HFFc6 (cell line): ENCODE results near the gene LARP1. TPM values are rescaled to one million over a fixed set of nuclear protein-coding genes. Genes with fewer than 3 reads are reported as not detected.

ENCODE experiments used
- DNase-seq: peaks from one replicate; pipeline ENCODE4 v3.0.0-alpha.2; 2018
- H3K27ac Mint-ChIP-seq: 2 replicates; pipeline ENCODE4 v1.8.0; 2020; ENCODE audit warnings: mild to moderate bottlenecking, mixed read lengths
- H3K27me3 Mint-ChIP-seq: 2 replicates; pipeline ENCODE4 v1.8.0; 2021; ENCODE audit warnings: mild to moderate bottlenecking, moderate library complexity, mixed read lengths; ENCODE audit not compliant: insufficient read depth
- H3K36me3 Mint-ChIP-seq: 2 replicates; pipeline ENCODE4 v1.8.0; 2021; ENCODE audit warnings: low read depth, mixed read lengths
- H3K4me1 Mint-ChIP-seq: 2 replicates; pipeline ENCODE4 v1.8.0; 2020; ENCODE audit warnings: low read depth, mixed read lengths
- H3K4me3 Mint-ChIP-seq: 2 replicates; pipeline ENCODE4 v1.8.0; 2020; ENCODE audit warnings: mild to moderate bottlenecking, moderate library complexity, mixed read lengths
- H3K9me3 Mint-ChIP-seq: 2 replicates; pipeline ENCODE4 v1.8.0; 2020; ENCODE audit warnings: mild to moderate bottlenecking, mixed read lengths
- CTCF ChIP-seq: fragments of 200-600 bp; sonication (generic); IDR thresholded peaks from 2 replicates; pipeline ENCODE4 v1.5.0; 2021; ENCODE audit warnings: antibody characterized with exemption, mild to moderate bottlenecking
- total RNA-seq, 6 experiments: library from RNA; stranded (reverse); fragmentation: NEBNext Ultra II Directional; extraction: Animal tissue kit (Norgen Biotek cat#: 25700); gene quantifications; 2 replicates in 1 of 6; 3 replicates in 5 of 6; pipeline ENCODE4 v1.2.3, GENCODE V29; 2021

LARP1 gene
- total RNA-seq, 6 experiments from 2014 or later, result 204 to 228 (median 208) TPM

GRCh38 chr5:154858297-154858971 is 103.3 kb downstream of the LARP1 start, which contains the start of gene CNOT8:
Gene CNOT8, plus strand, starts transcription at chr5:154858627. Its CDS starts 4,652 bp downstream, at chr5:154863279.
- peak within 1 kb of the TSS; percentile 100 for H3K27ac Mint-ChIP-seq
- peaks cover 43% of the 10 kb centered on the region for H3K4me1 Mint-ChIP-seq
- TF ChIP-seq CTCF, result no peak
- peak; percentile 95 for DNase-seq
- H3K36me3 Mint-ChIP-seq, result 0 out of 2 replicates have a peak, but pooled peaks cover 5% of the 10 kb centered on the region
- no peaks in the 10 kb centered on the region for H3K9me3 Mint-ChIP-seq
- H3K4me3 Mint-ChIP-seq, result peak within 1 kb of the TSS; percentile 94
- peaks cover 4% of the 10 kb centered on the region; the same call in 1 of the 2 replicates for H3K27me3 Mint-ChIP-seq

GRCh38 chr5:154858972-154859871 is 104.0 kb downstream of the LARP1 start:
- H3K9me3 Mint-ChIP-seq, result no peaks in the 10 kb centered on the region
- peak overlapping the region; percentile 94 for H3K4me3 Mint-ChIP-seq

GRCh38 chr5:154860123-154860522 is 104.9 kb downstream of the LARP1 start:
- no peak for TF ChIP-seq CTCF
- Mint-ChIP-seq H3K36me3 (peaks cover 7% of the 10 kb centered on the region; the same call in 1 of the 2 replicates), H3K4me3 (peak overlapping the region; percentile 94), H3K4me1 (peaks cover 46% of the 10 kb centered on the region), H3K27ac (peak overlapping the region; percentile 100), H3K9me3 (no peaks in the 10 kb centered on the region), H3K27me3 (peaks cover 4% of the 10 kb centered on the region; the same call in 1 of the 2 replicates)
- peak; percentile 53 for DNase-seq

More at GRCh38 chr5:154858972-154859871, 104.0 kb downstream of the LARP1 start:
- peaks cover 4% of the 10 kb centered on the region; the same call in 1 of the 2 replicates for H3K27me3 Mint-ChIP-seq
- DNase-seq, result peak; percentile 10
- H3K4me1 Mint-ChIP-seq, result peaks cover 44% of the 10 kb centered on the region
- no peak for TF ChIP-seq CTCF
- H3K36me3 Mint-ChIP-seq, result 0 out of 2 replicates have a peak, but pooled peaks cover 5% of the 10 kb centered on the region
- H3K27ac Mint-ChIP-seq, result peak overlapping the region; percentile 100

- peaks cover 52% of the 10 kb centered on the region for H3K4me1 Mint-ChIP-seq
- H3K27me3 Mint-ChIP-seq, result peaks cover 4% of the 10 kb centered on the region; the same call in 1 of the 2 replicates
- H3K36me3 Mint-ChIP-seq, result peaks cover 13% of the 10 kb centered on the region
- peak overlapping the region; percentile 100 for H3K27ac Mint-ChIP-seq
- no peak for TF ChIP-seq CTCF
- DNase-seq, result no peak
- H3K9me3 Mint-ChIP-seq, result no peaks in the 10 kb centered on the region
- peak overlapping the region; percentile 94 for H3K4me3 Mint-ChIP-seq
Observed at GRCh38 chr5:154860765-154861164, 105.6 kb downstream of the LARP1 start.

GRCh38 chr5:154861946-154862345 is 106.8 kb downstream of the LARP1 start:
- no peak for TF ChIP-seq CTCF
- H3K27me3 Mint-ChIP-seq, result peaks cover 4% of the 10 kb centered on the region; the same call in 1 of the 2 replicates
- no peak for DNase-seq
- H3K36me3 Mint-ChIP-seq, result peaks cover 20% of the 10 kb centered on the region
- no peak overlapping the region for H3K4me3 Mint-ChIP-seq
- H3K9me3 Mint-ChIP-seq, result no peaks in the 10 kb centered on the region
- H3K4me1 Mint-ChIP-seq, result peaks cover 56% of the 10 kb centered on the region
- no peak overlapping the region for H3K27ac Mint-ChIP-seq
